Measurements from ENCODE around the gene SEMG1. TPM values are rescaled to one million over a fixed set of nuclear protein-coding genes. Genes with fewer than 3 reads are reported as not detected.

Gene SEMG1
- total RNA-seq, 1 donor from 2014 or later: not detected

- H3K9ac ChIP-seq: no peak overlapping the region
- no peaks in the 10 kb centered on the region for H3F3A ChIP-seq (ENCODE audit: low read depth)
- DNase-seq (ENCODE audit: low spot score): no peak
- no peaks in the 10 kb centered on the region for H3K9me3 Mint-ChIP-seq
- H3K4me3 ChIP-seq: no peak overlapping the region
- H3K27me3 Mint-ChIP-seq (ENCODE audit: insufficient read depth, low read depth): no peaks in the 10 kb centered on the region
- H3K27ac ChIP-seq: no peak overlapping the region
- no peak overlapping the region for H3K4me3 Mint-ChIP-seq
- no peak overlapping the region for H3K27ac Mint-ChIP-seq
- H3K9me3 ChIP-seq (ENCODE audit: low read depth): no peaks in the 10 kb centered on the region
- H3K4me1 ChIP-seq: no peaks in the 10 kb centered on the region
- no peak overlapping the region for H2AFZ ChIP-seq (replicated peaks)
- no peaks in the 10 kb centered on the region for H3K36me3 Mint-ChIP-seq
- TF ChIP-seq EZH2phosphoT487 (IDR thresholded peaks at IDR 0.05) (no peak), EZH2 (IDR thresholded peaks at IDR 0.05) (no peak), CTCF (IDR thresholded peaks at IDR 0.05) (no peak)
- H3K27me3 ChIP-seq: peaks cover 89% of the 10 kb centered on the region
- H3K4me1 Mint-ChIP-seq: no peaks in the 10 kb centered on the region
- H3K4me2 ChIP-seq: no peak overlapping the region
- H3K36me3 ChIP-seq: no peaks in the 10 kb centered on the region
- H4K20me1 ChIP-seq (ENCODE audit: low read depth): no peaks in the 10 kb centered on the region
- H3K79me2 ChIP-seq (ENCODE audit: low read depth): no peaks in the 10 kb centered on the region
These were observed 39.3 kb downstream of the SEMG1 start for GRCh38 chr20:45246109-45246508.

GRCh38 chr20:45247865-45248264 is 41.0 kb downstream of the SEMG1 start:
- no peaks in the 10 kb centered on the region for H3K79me2 ChIP-seq (ENCODE audit: low read depth)
- no peak for DNase-seq (ENCODE audit: low spot score)
- no peaks in the 10 kb centered on the region for H3F3A ChIP-seq (ENCODE audit: low read depth)
- no peaks in the 10 kb centered on the region for H3K4me1 ChIP-seq
- no peaks in the 10 kb centered on the region for H3K36me3 Mint-ChIP-seq
- H3K27ac ChIP-seq: no peak overlapping the region
- peaks cover 3% of the 10 kb centered on the region for H3K4me1 Mint-ChIP-seq
- H3K9me3 Mint-ChIP-seq: no peaks in the 10 kb centered on the region
- no peaks in the 10 kb centered on the region for H3K36me3 ChIP-seq
- H3K9ac ChIP-seq: no peak overlapping the region
- H3K27ac Mint-ChIP-seq: no peak overlapping the region
- H3K4me3 ChIP-seq: no peak overlapping the region
- peaks cover 71% of the 10 kb centered on the region for H3K27me3 ChIP-seq
- no peak overlapping the region for H3K4me2 ChIP-seq
- TF ChIP-seq EZH2 (IDR thresholded peaks at IDR 0.05) (no peak), CTCF (IDR thresholded peaks at IDR 0.05) (no peak)
- no peaks in the 10 kb centered on the region for H3K9me3 ChIP-seq (ENCODE audit: low read depth)
- no peak overlapping the region for H2AFZ ChIP-seq (replicated peaks)
- H3K27me3 Mint-ChIP-seq (ENCODE audit: insufficient read depth, low read depth): peaks cover 2% of the 10 kb centered on the region
- no peaks in the 10 kb centered on the region for H4K20me1 ChIP-seq (ENCODE audit: low read depth)
- H3K4me3 Mint-ChIP-seq: no peak overlapping the region

- Mint-ChIP-seq H3K27ac (no peak overlapping the region), H3K27me3 (ENCODE audit: insufficient read depth, low read depth) (peaks cover 5% of the 10 kb centered on the region), H3K9me3 (no peaks in the 10 kb centered on the region), H3K36me3 (no peaks in the 10 kb centered on the region), H3K4me1 (peaks cover 3% of the 10 kb centered on the region), H3K4me3 (no peak overlapping the region)
- H3K9me3 ChIP-seq (ENCODE audit: low read depth): no peaks in the 10 kb centered on the region
- no peak for DNase-seq (ENCODE audit: low spot score)
- no peak overlapping the region for H2AFZ ChIP-seq (replicated peaks)
- H3K9ac ChIP-seq: no peak overlapping the region
- no peaks in the 10 kb centered on the region for H4K20me1 ChIP-seq (ENCODE audit: low read depth)
- peaks cover 64% of the 10 kb centered on the region for H3K27me3 ChIP-seq
- H3K79me2 ChIP-seq (ENCODE audit: low read depth): no peaks in the 10 kb centered on the region
- no peaks in the 10 kb centered on the region for H3F3A ChIP-seq (ENCODE audit: low read depth)
- no peaks in the 10 kb centered on the region for H3K36me3 ChIP-seq
- H3K4me1 ChIP-seq: no peaks in the 10 kb centered on the region
- no peak overlapping the region for H3K4me3 ChIP-seq
- no peak overlapping the region for H3K4me2 ChIP-seq
- no peak overlapping the region for H3K27ac ChIP-seq
- no peak for TF ChIP-seq CTCF (IDR thresholded peaks at IDR 0.05)
- no peak for TF ChIP-seq EZH2 (IDR thresholded peaks at IDR 0.05)
- no peak for TF ChIP-seq EZH2phosphoT487 (IDR thresholded peaks at IDR 0.05)
These were observed 41.8 kb downstream of the SEMG1 start for GRCh38 chr20:45248609-45249008.

Measured in neural progenitor cell (in vitro differentiated cells).